ENCODE measurements around the gene CENPB.

Gene CENPB

GRCh38 chr20:3766422-3767109 is 20.0 kb downstream of the CENPB start:
- no peak for DNase-seq

GRCh38 chr20:3765171-3765882 is 21.2 kb downstream of the CENPB start:
- no peak for DNase-seq

GRCh38 chr20:3764659-3765058 is 21.9 kb downstream of the CENPB start:
- DNase-seq = no peak

- no peak for DNase-seq
Measured at GRCh38 chr20:3763671-3764601, 22.6 kb downstream of the CENPB start.

GRCh38 chr20:3760655-3761348 is 25.7 kb downstream of the CENPB start:
- DNase-seq = no peak

GRCh38 chr20:3759884-3760283 is 26.7 kb downstream of the CENPB start:
- no peak for DNase-seq

GRCh38 chr20:3759316-3759823 is 27.2 kb downstream of the CENPB start:
- DNase-seq = no peak

- DNase-seq = no peak
Measured at GRCh38 chr20:3758566-3758965, 28.0 kb downstream of the CENPB start.

GRCh38 chr20:3757268-3757667 is 29.3 kb downstream of the CENPB start:
- no peak for DNase-seq

GRCh38 chr20:3755814-3756480 is 30.6 kb downstream of the CENPB start:
- DNase-seq = no peak

- DNase-seq = no peak
Measured at GRCh38 chr20:3755269-3755668, 31.3 kb downstream of the CENPB start.

GRCh38 chr20:3754276-3754630 is 32.3 kb downstream of the CENPB start:
- DNase-seq = no peak

GRCh38 chr20:3753501-3754275 is 32.9 kb downstream of the CENPB start:
- no peak for DNase-seq

- no peak for DNase-seq
Measured at GRCh38 chr20:3753098-3753497, 33.4 kb downstream of the CENPB start.

GRCh38 chr20:3752386-3752759 is 34.2 kb downstream of the CENPB start:
- no peak for DNase-seq

- DNase-seq = no peak
Measured at GRCh38 chr20:3751675-3752385, 34.7 kb downstream of the CENPB start.

- no peak for DNase-seq
Measured at GRCh38 chr20:3751305-3751674, 35.2 kb downstream of the CENPB start.

GRCh38 chr20:3749689-3750531 is 36.6 kb downstream of the CENPB start:
- DNase-seq = no peak

GRCh38 chr20:3749087-3749688 is 37.4 kb downstream of the CENPB start:
- DNase-seq = no peak
